Medulla oblongata (tissue), 1 donor: ENCODE data around the gene HPGD.
"Not testable (repeated sequence)": the region's sequence is repeated elsewhere in the genome, so short reads cannot be mapped to it uniquely, and the experiment has no call there.

Experiments used
- DNase-seq: peaks from one replicate; pipeline ENCODE4 v3.0.0-alpha.2; 2015; ENCODE audit errors: extremely low spot score

HPGD gene

DNA sequence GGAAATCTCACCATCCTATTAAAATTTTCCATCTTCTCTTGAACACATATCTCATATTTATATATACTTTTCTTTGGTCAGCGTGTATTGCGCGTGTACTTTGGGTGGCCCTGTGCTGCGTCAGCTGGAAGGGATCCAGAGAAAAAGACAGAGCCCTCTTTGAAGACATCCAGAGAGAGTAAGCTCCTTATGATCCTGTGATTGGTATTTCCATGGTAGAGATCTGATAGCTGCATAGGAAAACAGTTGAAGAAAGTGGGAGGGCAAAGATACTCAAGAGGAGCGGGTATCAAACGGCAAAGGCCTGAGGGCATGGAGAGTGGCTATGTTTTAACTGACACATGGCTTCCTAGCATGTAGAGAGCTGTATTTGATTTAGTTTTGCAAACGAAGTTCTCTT, 4.4 kb upstream of the HPGD start:
- DNase-seq = no peak

GRCh38 chr4:174524242-174524641, 2.0 kb upstream of the HPGD start:
- DNase-seq = no peak

GRCh38 chr4:174523025-174523693, 871 bp upstream of the HPGD start:
- no peak for DNase-seq

DNA sequence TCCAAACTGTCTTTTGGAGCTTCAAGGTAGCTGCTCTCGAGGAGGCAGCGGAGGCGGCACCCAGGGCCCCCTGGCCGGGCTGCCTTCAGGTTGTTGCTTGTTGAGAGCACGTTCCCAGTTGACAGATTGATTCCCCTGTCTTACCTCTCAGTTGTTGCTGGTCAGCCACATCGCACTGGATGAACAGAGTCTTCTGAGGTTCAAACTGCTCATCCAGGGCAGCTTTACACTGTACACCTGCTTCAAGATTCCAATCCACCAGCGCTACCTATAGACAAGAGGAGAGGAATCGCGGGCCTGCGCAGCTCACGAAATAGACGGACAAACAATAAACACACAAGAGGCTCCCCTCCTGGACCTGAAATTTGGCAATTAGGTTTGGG, 497 bp downstream of the HPGD start:
- DNase-seq = no peak

DNA sequence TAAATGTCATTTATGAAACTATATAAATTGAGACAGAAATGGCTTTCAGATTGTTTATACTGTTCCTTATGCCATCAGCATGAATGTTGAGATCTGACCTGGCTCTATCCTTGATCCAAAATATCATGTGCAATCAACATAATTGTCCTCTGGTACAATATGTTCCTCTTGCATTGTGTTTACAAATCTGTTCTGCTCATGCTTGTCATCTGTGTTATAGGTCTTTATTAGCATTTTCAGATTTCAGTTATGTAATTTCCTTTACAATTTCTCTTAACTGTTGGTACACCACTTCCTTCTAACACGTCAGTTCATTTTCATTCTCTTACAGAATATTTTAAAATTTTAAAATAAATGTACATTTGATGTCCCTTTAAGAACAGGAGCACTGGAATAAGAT, 1.6 kb downstream of the HPGD start:
- no peak for DNase-seq

- no peak for DNase-seq
These were observed 4.5 kb downstream of the HPGD start for GRCh38 chr4:174517502-174518445.

DNA sequence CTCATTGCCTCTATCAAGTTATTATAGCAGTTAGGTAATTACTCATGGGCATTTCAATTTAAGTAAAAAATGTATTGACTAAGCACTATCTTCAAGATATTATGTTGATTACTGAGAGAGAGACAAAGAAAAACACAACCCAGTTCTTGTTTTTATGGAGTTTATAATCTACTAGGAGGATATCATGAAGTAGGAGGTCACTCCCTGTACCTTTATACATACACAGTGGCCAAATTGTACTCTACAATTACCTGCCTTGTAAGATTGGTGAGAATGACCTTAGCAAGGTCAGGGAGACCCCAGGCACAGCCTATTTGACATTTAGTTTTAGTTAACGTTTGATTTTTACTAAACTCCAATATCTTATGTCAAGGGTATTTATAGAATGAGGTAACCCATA, 5.5 kb downstream of the HPGD start:
- DNase-seq = no peak

DNA sequence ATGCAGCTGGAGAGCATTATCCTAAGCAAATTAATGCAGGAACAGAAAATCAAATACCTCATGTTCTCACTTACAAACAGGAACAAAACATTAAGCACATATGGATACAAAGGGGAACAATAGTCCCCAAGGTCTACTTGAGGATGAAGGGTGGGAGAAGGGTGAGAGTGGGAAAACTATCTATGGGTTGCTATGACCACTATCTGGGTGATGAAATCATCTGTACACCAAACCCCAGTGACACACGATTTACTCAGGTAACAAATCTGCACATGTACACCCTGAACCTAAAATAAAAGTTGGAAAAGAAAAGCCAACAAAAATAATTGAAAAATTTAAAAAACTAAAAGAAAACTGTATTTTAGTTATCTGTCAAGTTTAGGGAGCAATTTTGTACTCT, 5.9 kb downstream of the HPGD start:
- DNase-seq = no peak

GRCh38 chr4:174512745-174513144, 9.5 kb downstream of the HPGD start:
- no peak for DNase-seq

- no peak for DNase-seq
These were observed 16.4 kb downstream of the HPGD start for GRCh38 chr4:174505892-174506291.

DNA sequence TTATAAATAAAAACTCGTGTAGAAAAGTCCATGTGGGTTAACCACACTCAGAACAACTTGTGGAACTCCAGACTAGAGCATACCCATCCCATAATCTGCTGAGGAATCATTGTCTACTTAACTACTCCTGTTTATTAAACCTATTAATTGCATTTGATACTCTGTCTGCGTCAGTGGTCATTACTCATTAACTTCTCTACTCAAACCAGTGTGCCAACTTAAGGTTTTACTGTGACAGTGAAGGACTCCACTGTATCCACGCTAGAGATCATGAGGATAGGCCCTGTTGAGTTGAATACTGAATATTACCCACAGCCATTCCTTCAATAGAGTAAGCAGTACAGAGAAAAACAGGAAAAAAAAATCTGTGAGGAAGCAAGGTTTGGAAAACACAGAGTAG, 17.3 kb downstream of the HPGD start:
- DNase-seq = no peak

GRCh38 chr4:174503079-174503715, 19.1 kb downstream of the HPGD start:
- DNase-seq = no peak

- no peak for DNase-seq
These were observed 25.5 kb downstream of the HPGD start for GRCh38 chr4:174496631-174497432.

DNA sequence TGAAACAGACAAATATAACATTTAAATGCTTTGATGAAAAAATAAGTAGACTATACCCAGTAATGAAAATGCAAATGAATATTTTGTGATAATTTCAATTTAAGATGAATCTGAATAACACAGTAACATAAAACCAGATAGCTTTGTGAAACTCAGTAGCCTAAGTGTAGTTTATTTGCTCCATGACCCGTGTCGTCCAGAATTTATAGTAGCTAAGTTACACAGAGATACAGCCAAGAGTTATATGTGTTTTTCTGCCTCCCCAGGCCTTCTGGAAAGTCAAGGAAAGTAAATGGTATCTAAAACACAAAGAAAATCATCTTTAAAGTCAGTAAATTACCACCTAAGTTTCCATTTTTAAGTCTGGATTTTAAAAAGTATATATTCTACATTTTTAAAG, 26.7 kb downstream of the HPGD start:
- no peak for DNase-seq

GRCh38 chr4:174494726-174495125, 27.6 kb downstream of the HPGD start:
- no peak for DNase-seq

DNA sequence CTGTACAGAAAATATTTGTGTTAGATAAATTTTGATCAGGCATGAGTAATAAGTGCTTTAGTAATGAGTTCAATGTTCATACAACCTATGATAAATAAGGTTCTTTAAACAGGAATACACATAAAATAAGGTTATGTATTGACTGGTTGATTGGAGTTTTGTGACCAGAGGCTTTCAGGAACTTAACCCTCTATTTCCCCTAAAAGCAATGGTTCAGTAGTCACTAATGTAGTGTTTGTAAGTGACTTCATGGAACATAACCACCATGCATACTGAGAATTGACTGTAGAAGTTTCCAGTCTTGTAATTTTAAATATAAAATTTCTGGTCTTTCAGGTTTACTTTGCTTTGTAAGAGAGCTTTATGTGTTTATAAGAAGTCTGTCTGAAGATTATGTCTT, 28.1 kb downstream of the HPGD start:
- no peak for DNase-seq

GRCh38 chr4:174490451-174490961, 31.8 kb downstream of the HPGD start:
- DNase-seq = no peak

DNA sequence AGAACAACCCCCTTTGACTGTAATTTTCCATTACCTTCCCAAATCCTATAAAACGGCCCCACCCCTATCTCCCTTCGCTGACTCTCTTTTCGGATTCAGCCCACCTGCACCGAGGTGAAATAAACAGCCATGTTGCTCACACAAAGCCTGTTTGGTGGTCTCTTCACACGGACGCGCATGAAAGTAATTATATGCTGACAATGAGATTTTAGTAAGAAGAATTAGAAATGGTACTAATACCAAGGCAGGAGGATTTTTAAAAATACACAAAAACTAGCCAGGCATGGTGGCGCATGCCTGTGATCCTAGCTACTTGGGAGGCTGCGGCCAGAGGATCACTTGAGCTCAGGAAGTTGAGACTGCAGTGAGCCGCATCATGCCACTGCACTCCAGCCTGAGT, 33.9 kb downstream of the HPGD start:
- not testable (repeated sequence) for DNase-seq

- DNase-seq = no peak
These were observed 37.3 kb downstream of the HPGD start for GRCh38 chr4:174485025-174485424.

DNA sequence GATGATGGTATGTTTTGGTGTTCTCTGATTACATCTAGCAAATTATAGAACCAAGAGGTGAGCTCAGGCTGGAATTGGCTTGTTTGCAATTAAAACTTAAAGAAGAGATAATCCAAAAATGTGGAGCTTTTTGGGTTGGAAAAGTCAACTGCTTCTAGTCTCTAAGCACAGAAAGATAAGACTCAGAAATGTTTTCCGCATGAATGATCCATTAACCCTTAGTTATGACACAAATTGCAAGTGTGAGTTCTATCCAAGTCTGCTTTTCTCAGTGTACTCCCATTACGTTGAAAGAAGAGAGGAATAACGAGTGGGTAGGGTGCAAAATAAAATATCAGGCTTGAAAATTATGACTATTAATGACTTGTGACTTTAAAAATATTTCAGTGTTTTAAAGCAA, 38.5 kb downstream of the HPGD start:
- no peak for DNase-seq

- DNase-seq = no peak
These were observed 43.1 kb downstream of the HPGD start for GRCh38 chr4:174479140-174479539.

DNA sequence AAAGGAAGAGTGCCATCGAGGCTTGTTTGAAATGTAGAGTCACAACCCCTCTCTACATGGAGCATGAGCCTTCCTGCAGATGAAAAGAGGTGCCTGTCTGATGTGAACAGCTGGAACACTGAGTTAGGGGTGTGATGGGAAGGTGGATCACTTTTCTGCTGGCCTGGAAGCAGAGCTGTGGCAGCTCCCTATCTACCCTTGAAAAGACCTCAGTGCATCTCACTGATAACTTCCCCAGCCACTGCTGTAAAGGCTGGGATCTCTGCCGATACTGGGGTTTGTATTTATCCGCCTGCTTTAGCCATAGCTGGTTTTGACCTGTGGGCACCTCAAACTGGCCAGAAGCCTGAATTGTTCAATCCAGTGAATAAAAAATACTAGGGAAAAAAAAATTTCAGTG, 46.8 kb downstream of the HPGD start:
- no peak for DNase-seq
